SJSA1 (cell line): ENCODE data around the gene MFAP2. TPM values are rescaled to one million over a fixed set of nuclear protein-coding genes. Genes with fewer than 3 reads are reported as not detected.

ENCODE experiments used
- DNase-seq, 2 experiments: peaks; one replicate each; pipeline ENCODE4 v3.0.0-alpha.2; 2015 to 2020; ENCODE audit warnings: low spot score in 2 of 2, low read depth in 1 of 2
- H3K27ac ChIP-seq: fragments of 250-450 bp; sonication (Bioruptor Pico); 2 replicates; pipeline ENCODE4 v1.5.1; 2020; ENCODE audit warnings: mild to moderate bottlenecking, moderate library complexity
- H3K27me3 ChIP-seq: fragments of 250-450 bp; sonication (Bioruptor Pico); replicated peaks from 2 replicates; pipeline ENCODE4 v1.5.1; 2020; ENCODE audit warnings: mild to moderate bottlenecking, moderate library complexity
- H3K36me3 ChIP-seq: fragments of 250-450 bp; sonication (Bioruptor Pico); 2 replicates; pipeline ENCODE4 v1.5.1; 2020; ENCODE audit warnings: mild to moderate bottlenecking
- H3K4me1 ChIP-seq: fragments of 250-450 bp; sonication (Bioruptor Pico); replicated peaks from 2 replicates; pipeline ENCODE4 v1.6.1; 2021; ENCODE audit warnings: mild to moderate bottlenecking
- H3K4me3 ChIP-seq: fragments of 250-450 bp; sonication (Bioruptor Pico); 2 replicates; pipeline ENCODE4 v1.5.1; 2020; ENCODE audit warnings: mild to moderate bottlenecking
- H3K9me3 ChIP-seq: fragments of 250-450 bp; sonication (Bioruptor Pico); replicated peaks from 2 replicates; pipeline ENCODE4 v1.5.1; 2020; ENCODE audit warnings: mild to moderate bottlenecking
- total RNA-seq: library from RNA; depleted of rRNA; stranded (reverse); fragments of >200 nt; shearing (Covaris generic); gene quantifications from 2 replicates; pipeline ENCODE4 v1.2.3, GENCODE V29; 2014; rRNA removed

The MFAP2 gene, protein sequence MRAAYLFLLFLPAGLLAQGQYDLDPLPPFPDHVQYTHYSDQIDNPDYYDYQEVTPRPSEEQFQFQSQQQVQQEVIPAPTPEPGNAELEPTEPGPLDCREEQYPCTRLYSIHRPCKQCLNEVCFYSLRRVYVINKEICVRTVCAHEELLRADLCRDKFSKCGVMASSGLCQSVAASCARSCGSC
- 9.3 and 16.7 TPM in 2 replicates for total RNA-seq

DNA sequence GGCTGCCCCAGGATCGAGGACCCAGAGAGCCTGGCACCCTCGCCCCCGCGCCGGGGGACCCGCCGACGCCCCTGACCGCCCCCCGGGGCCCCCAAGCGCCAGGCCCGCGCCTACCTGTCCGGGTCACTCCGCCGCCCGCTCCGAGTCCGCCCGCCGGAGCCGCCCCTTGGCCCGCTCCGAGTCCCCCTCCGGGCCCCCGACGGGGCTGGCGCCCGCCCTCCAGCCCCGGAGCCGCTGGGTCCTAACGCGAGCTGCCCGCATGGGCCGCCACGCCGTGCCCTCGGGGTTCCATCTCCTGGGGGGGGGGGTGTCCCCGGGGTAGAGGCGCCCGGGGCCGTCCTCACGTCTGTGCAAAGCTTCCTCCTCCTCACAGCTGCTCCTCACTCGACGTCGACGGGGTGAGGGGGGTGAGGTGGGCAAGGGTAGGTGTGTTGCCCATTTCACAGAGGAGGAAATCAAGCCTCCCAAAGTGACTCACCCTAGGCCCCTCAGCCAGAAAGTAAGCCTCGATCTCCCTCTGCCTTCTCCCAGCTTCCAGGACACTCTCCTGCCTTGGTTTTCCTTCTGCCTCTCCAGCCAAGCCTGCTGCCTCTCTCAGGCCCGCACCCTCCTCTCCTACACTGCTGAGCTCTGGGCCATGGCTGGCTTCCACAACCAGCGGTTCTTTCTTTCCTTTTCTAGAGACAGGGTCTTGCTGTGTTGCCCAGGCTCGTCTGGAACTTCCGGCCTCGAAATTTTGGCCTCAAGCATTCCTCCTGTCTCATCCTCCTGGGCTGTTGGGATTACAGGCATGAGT lies at the start of gene MFAP2:
TSS of gene MFAP2 (minus strand) at position 148 of the 796 bp plus-strand sequence. CDS start 2,347 bp downstream, outside the sequence.
- H3K4me3 ChIP-seq = peak within 1 kb of the TSS; percentile 45
- H3K27me3 ChIP-seq = no peaks in the 10 kb centered on the region
- no peak for DNase-seq
- H3K27ac ChIP-seq = peak within 1 kb of the TSS; percentile 46
- no peaks in the 10 kb centered on the region for H3K36me3 ChIP-seq
- H3K4me1 ChIP-seq = peaks cover 23% of the 10 kb centered on the region
- no peaks in the 10 kb centered on the region for H3K9me3 ChIP-seq

- H3K27me3 ChIP-seq = no peaks in the 10 kb centered on the region
- DNase-seq = peak in 1 of 2 experiments; percentile 18
- no peaks in the 10 kb centered on the region for H3K4me1 ChIP-seq
- H3K27ac ChIP-seq = no peak overlapping the region
- no peak overlapping the region for H3K4me3 ChIP-seq
- peaks cover 70% of the 10 kb centered on the region for H3K36me3 ChIP-seq
- no peaks in the 10 kb centered on the region for H3K9me3 ChIP-seq
These were observed 49.8 kb upstream of the MFAP2 start for GRCh38 chr1:17030206-17030605.

DNA sequence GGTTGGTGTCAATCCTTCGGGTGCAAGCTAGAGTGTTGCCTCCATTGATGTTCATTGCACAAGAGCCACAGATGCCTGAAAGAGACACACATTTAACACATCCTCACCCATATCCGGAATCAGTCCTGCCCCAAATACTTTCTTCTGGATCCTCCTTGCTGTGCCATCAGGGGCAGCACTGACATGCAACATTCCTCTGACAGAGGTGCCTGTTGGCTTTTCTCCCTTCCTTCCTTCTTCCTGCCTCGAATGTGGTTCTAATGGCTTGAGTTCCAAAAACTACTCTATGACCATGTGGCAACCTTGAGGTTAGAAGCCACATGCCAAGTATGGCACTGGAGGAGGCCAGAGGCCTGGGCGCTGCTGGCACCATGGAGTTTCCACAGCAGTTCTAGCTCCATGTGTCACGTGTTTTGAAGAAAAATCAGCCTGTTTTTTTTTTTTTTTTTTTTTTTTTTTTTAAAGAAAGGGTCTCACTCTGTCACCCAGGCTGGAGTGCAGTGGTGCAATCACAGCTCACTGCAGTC lies 48.3 kb upstream of the MFAP2 start:
- no peaks in the 10 kb centered on the region for H3K27me3 ChIP-seq
- no peak overlapping the region for H3K4me3 ChIP-seq
- DNase-seq = no peak
- H3K36me3 ChIP-seq = peaks cover 84% of the 10 kb centered on the region
- H3K9me3 ChIP-seq = no peaks in the 10 kb centered on the region
- no peaks in the 10 kb centered on the region for H3K4me1 ChIP-seq
- H3K27ac ChIP-seq = no peak overlapping the region

GRCh38 chr1:17027900-17028299 lies 47.5 kb upstream of the MFAP2 start:
- DNase-seq = no peak
- H3K27me3 ChIP-seq = no peaks in the 10 kb centered on the region
- no peak overlapping the region for H3K27ac ChIP-seq
- peaks cover 84% of the 10 kb centered on the region for H3K36me3 ChIP-seq
- no peaks in the 10 kb centered on the region for H3K9me3 ChIP-seq
- H3K4me3 ChIP-seq = no peak overlapping the region
- H3K4me1 ChIP-seq = no peaks in the 10 kb centered on the region

GRCh38 chr1:17027403-17027802 lies 47.0 kb upstream of the MFAP2 start:
- H3K4me3 ChIP-seq = no peak overlapping the region
- H3K27ac ChIP-seq = no peak overlapping the region
- DNase-seq = no peak
- no peaks in the 10 kb centered on the region for H3K4me1 ChIP-seq
- no peaks in the 10 kb centered on the region for H3K9me3 ChIP-seq
- H3K27me3 ChIP-seq = no peaks in the 10 kb centered on the region
- H3K36me3 ChIP-seq = peaks cover 84% of the 10 kb centered on the region

- no peak for DNase-seq
- H3K36me3 ChIP-seq = peaks cover 92% of the 10 kb centered on the region
These were observed 44.3 kb upstream of the MFAP2 start for GRCh38 chr1:17024721-17025120.

DNA sequence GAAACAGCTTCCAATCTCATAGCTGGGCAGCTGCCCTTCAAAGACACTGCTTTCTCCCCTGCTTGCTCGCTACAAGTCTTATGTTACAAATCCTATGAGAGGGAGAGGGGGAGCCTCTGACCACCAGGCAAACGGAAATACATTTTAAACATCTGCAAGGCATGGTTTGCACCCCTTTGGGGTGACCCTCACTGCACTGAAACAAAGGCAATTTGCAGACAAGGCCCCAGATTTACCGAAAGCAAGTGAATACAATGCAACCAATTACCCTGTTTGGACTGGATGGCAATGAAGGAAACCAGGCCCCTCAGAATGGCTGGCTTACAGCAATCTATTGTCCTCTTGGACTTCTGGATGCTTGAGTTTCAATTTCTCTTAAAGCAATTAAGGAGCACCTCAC lies 43.2 kb upstream of the MFAP2 start:
- DNase-seq = no peak
- H3K27me3 ChIP-seq = no peaks in the 10 kb centered on the region
- no peaks in the 10 kb centered on the region for H3K4me1 ChIP-seq
- no peak overlapping the region for H3K27ac ChIP-seq
- H3K9me3 ChIP-seq = no peaks in the 10 kb centered on the region
- no peak overlapping the region for H3K4me3 ChIP-seq
- peaks cover 96% of the 10 kb centered on the region for H3K36me3 ChIP-seq

More at GRCh38 chr1:17024721-17025120, 44.3 kb upstream of the MFAP2 start:
- H3K27ac ChIP-seq = no peak overlapping the region
- H3K4me1 ChIP-seq = no peaks in the 10 kb centered on the region
- no peak overlapping the region for H3K4me3 ChIP-seq
- no peaks in the 10 kb centered on the region for H3K27me3 ChIP-seq
- no peaks in the 10 kb centered on the region for H3K9me3 ChIP-seq

GRCh38 chr1:17023102-17023501 lies 42.7 kb upstream of the MFAP2 start:
- H3K36me3 ChIP-seq = peaks cover 94% of the 10 kb centered on the region

GRCh38 chr1:17021896-17022295 lies 41.5 kb upstream of the MFAP2 start:
- Histone ChIP-seq H3K4me1 (no peaks in the 10 kb centered on the region), H3K27ac (no peak overlapping the region), H3K4me3 (no peak overlapping the region), H3K9me3 (no peaks in the 10 kb centered on the region), H3K36me3 (peaks cover 88% of the 10 kb centered on the region), H3K27me3 (no peaks in the 10 kb centered on the region)
- DNase-seq = no peak

More at GRCh38 chr1:17023102-17023501, 42.7 kb upstream of the MFAP2 start:
- Histone ChIP-seq H3K27ac (no peak overlapping the region), H3K4me1 (no peaks in the 10 kb centered on the region), H3K4me3 (no peak overlapping the region), H3K27me3 (no peaks in the 10 kb centered on the region), H3K9me3 (no peaks in the 10 kb centered on the region)
- no peak for DNase-seq

GRCh38 chr1:17020502-17020901 lies 40.1 kb upstream of the MFAP2 start:
- H3K27ac ChIP-seq = no peak overlapping the region
- no peaks in the 10 kb centered on the region for H3K27me3 ChIP-seq
- H3K4me3 ChIP-seq = no peak overlapping the region
- peaks cover 7% of the 10 kb centered on the region for H3K4me1 ChIP-seq
- no peaks in the 10 kb centered on the region; the same call in 1 of the 2 replicates for H3K9me3 ChIP-seq
- peaks cover 75% of the 10 kb centered on the region for H3K36me3 ChIP-seq
- no peak for DNase-seq

- Histone ChIP-seq H3K27me3 (no peaks in the 10 kb centered on the region), H3K4me3 (no peak overlapping the region), H3K9me3 (no peaks in the 10 kb centered on the region; the same call in 1 of the 2 replicates), H3K36me3 (peaks cover 59% of the 10 kb centered on the region), H3K4me1 (peaks cover 10% of the 10 kb centered on the region), H3K27ac (no peak overlapping the region)
- no peak for DNase-seq
These were observed 38.4 kb upstream of the MFAP2 start for GRCh38 chr1:17018849-17019248.

- no peak overlapping the region for H3K27ac ChIP-seq
- H3K27me3 ChIP-seq = no peaks in the 10 kb centered on the region
- no peak for DNase-seq
- peaks cover 20% of the 10 kb centered on the region for H3K4me1 ChIP-seq
- no peak overlapping the region for H3K4me3 ChIP-seq
- H3K36me3 ChIP-seq = peaks cover 45% of the 10 kb centered on the region
- no peaks in the 10 kb centered on the region; the same call in 1 of the 2 replicates for H3K9me3 ChIP-seq
These were observed 37.0 kb upstream of the MFAP2 start for GRCh38 chr1:17017435-17017834.

DNA sequence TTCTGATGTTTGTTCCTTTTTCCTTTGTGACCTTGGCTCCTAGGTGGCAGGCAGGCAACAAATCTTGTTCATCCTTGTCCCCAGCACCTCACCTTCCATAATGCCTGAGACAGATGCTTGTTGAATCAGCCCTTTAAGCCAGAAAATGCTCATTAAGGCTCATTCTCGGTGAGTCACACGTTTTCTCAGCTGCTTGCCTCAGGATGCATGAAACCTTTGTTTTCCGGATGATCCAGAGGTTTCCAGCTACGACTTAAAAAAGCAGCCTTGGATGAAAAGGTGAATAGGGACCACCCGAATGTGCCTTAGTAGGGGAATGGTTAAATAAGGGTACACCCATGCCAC lies 35.9 kb upstream of the MFAP2 start:
- H3K27ac ChIP-seq = no peak overlapping the region
- H3K36me3 ChIP-seq = peaks cover 37% of the 10 kb centered on the region
- peaks cover 28% of the 10 kb centered on the region for H3K4me1 ChIP-seq
- no peak for DNase-seq
- H3K4me3 ChIP-seq = no peak overlapping the region
- H3K9me3 ChIP-seq = no peaks in the 10 kb centered on the region; the same call in none of the 2 replicates
- no peaks in the 10 kb centered on the region for H3K27me3 ChIP-seq
